Uterus (tissue), 4 donors: ENCODE data around the gene CCM2. TPM values are rescaled to one million over a fixed set of nuclear protein-coding genes. Genes with fewer than 3 reads are reported as not detected.

ENCODE experiments used
- DNase-seq, 2 donors: peaks; one replicate each; pipeline ENCODE4 v3.0.0-alpha.2; 2019 to 2020
- H3K27ac ChIP-seq, 2 donors: fragments of 200-600 bp; sonication (generic); 1 replicate in 1 of 2; 2 replicates in 1 of 2; pipeline ENCODE4 v1.5.1; 2016 to 2018
- H3K27me3 ChIP-seq, 2 donors: fragments of 200-600 bp; sonication (generic); one replicate each; pipeline ENCODE4 v1.5.1; 2018 to 2019; ENCODE audit warnings: control low read depth in 1 of 2
- H3K36me3 ChIP-seq, 2 donors: fragments of 200-600 bp; sonication (generic); one replicate each; pipeline ENCODE4 v1.5.1; 2019; ENCODE audit warnings: control low read depth in 1 of 2
- H3K4me1 ChIP-seq, 2 donors: fragments of 200-600 bp; sonication (generic); one replicate each; pipeline ENCODE4 v1.5.1; 2018 to 2019; ENCODE audit warnings: control low read depth in 1 of 2
- H3K4me3 ChIP-seq, 2 donors: fragments of 200-600 bp; sonication (generic); 1 replicate in 1 of 2; 2 replicates in 1 of 2; pipeline ENCODE4 v1.5.1; 2018 to 2019; ENCODE audit warnings: mild to moderate bottlenecking in 1 of 2
- H3K9me3 ChIP-seq, 2 donors: fragments of 200-600 bp; sonication (generic); one replicate each; pipeline ENCODE4 v1.5.1; 2019; ENCODE audit warnings: control low read depth in 1 of 2
- CTCF ChIP-seq, 4 experiments: fragments of 200-600 bp in 2 of 4; fragments of 450-650 bp in 2 of 4; sonication (generic) in 2 of 4; IDR thresholded peaks; one replicate each; pipeline ENCODE4 v1.5.1; 2016 to 2019; ENCODE audit warnings: antibody characterized with exemption in 4 of 4, mild to moderate bottlenecking in 2 of 4, moderate library complexity in 1 of 4
- POLR2A ChIP-seq, 2 donors: fragments of 450-650 bp; IDR thresholded peaks; one replicate each; pipeline ENCODE4 v1.6.1; 2016; ENCODE audit warnings: antibody characterized with exemption in 2 of 2, mild to moderate bottlenecking in 1 of 2, moderate library complexity in 1 of 2
- intact Hi-C: fragments of 100-400 bp; cut with DNase I; formaldehyde crosslinking; loops from one replicate; pipeline ENCODE4 v1.15.1; 2023; ENCODE audit warnings: low total_unique reads
- total RNA-seq, 4 donors: library from RNA; depleted of rRNA in 3 of 4; stranded (reverse); fragments of >200 nt in 3 of 4; gene quantifications; one replicate each; pipeline versions ENCODE4 v1.1.0 to v1.2.4, GENCODE V29; 2014 to 2023
- donor health status: DM: yes; HTN: yes; CAD: no.

The CCM2 gene
- total RNA-seq, 4 donors from 2014 or later, result 7.6 to 70.2 (median 33.6) TPM

- DNase-seq, result no peak
- TF ChIP-seq CTCF (IDR thresholded peaks at IDR 0.05), result no peak
- no peak for TF ChIP-seq POLR2A (IDR thresholded peaks at IDR 0.05)
Observed at GRCh38 chr7:44976040-44976745, 23.8 kb upstream of the CCM2 start.

GRCh38 chr7:44976746-44977196, 23.2 kb upstream of the CCM2 start:
- no peak overlapping the region for H3K4me3 ChIP-seq
- no peaks in the 10 kb centered on the region for H3K27me3 ChIP-seq
- no peaks in the 10 kb centered on the region for H3K9me3 ChIP-seq
- intact Hi-C loops, result no loop called here
- DNase-seq, result no peak
- no peaks in the 10 kb centered on the region for H3K36me3 ChIP-seq
- no peaks in the 10 kb centered on the region for H3K4me1 ChIP-seq
- no peak overlapping the region for H3K27ac ChIP-seq
- TF ChIP-seq POLR2A (IDR thresholded peaks at IDR 0.05) (no peak), CTCF (IDR thresholded peaks at IDR 0.05) (no peak)

More at GRCh38 chr7:44976040-44976745, 23.8 kb upstream of the CCM2 start:
- no peak overlapping the region for H3K4me3 ChIP-seq
- intact Hi-C loops, result no loop called here
- no peaks in the 10 kb centered on the region for H3K4me1 ChIP-seq
- H3K36me3 ChIP-seq, result no peaks in the 10 kb centered on the region
- no peaks in the 10 kb centered on the region for H3K27me3 ChIP-seq
- no peak overlapping the region for H3K27ac ChIP-seq
- H3K9me3 ChIP-seq, result no peaks in the 10 kb centered on the region

GRCh38 chr7:44977304-44977958, 22.6 kb upstream of the CCM2 start:
- no peaks in the 10 kb centered on the region for H3K4me1 ChIP-seq
- TF ChIP-seq CTCF (IDR thresholded peaks at IDR 0.05) (no peak), POLR2A (IDR thresholded peaks at IDR 0.05) (no peak)
- DNase-seq, result no peak
- no peaks in the 10 kb centered on the region for H3K9me3 ChIP-seq
- H3K4me3 ChIP-seq, result no peak overlapping the region
- no peaks in the 10 kb centered on the region for H3K36me3 ChIP-seq
- H3K27ac ChIP-seq, result no peak overlapping the region
- intact Hi-C loops, result no loop called here
- no peaks in the 10 kb centered on the region for H3K27me3 ChIP-seq

GRCh38 chr7:44977959-44978335, 22.1 kb upstream of the CCM2 start:
- intact Hi-C loops, result no loop called here
- Histone ChIP-seq H3K9me3 (no peaks in the 10 kb centered on the region), H3K36me3 (no peaks in the 10 kb centered on the region), H3K4me3 (no peak overlapping the region), H3K27ac (no peak overlapping the region), H3K27me3 (no peaks in the 10 kb centered on the region), H3K4me1 (no peaks in the 10 kb centered on the region)
- DNase-seq, result no peak
- TF ChIP-seq CTCF (IDR thresholded peaks at IDR 0.05), result no peak
- TF ChIP-seq POLR2A (IDR thresholded peaks at IDR 0.05), result no peak
